Measurements from ENCODE around the gene PCDH9. TPM values are rescaled to one million over a fixed set of nuclear protein-coding genes. Genes with fewer than 3 reads are reported as not detected.

Gene PCDH9
- polyA plus RNA-seq, 3 donors, result 13.4 to 16.0 (median 15.1) TPM

DNA sequence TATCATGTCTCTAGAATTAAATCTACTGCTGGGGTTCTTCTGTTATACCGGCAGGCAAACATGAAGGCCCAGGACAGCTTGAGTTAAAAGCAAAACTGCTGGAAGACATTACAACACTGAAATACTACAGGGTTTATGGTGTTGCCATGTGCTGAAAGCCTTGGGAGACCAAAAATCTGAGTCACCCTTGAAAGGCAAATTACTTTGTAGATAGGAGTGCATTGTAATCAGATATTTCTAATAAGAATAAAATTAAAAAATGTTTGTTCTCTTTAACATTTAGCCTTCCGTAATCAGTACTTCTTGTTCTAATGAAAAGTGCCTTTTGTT lies 181.3 kb downstream of the PCDH9 start:
- DNase-seq (ENCODE audit: low read depth in 3 of 3, low spot score in 2 of 3), result no peak

DNA sequence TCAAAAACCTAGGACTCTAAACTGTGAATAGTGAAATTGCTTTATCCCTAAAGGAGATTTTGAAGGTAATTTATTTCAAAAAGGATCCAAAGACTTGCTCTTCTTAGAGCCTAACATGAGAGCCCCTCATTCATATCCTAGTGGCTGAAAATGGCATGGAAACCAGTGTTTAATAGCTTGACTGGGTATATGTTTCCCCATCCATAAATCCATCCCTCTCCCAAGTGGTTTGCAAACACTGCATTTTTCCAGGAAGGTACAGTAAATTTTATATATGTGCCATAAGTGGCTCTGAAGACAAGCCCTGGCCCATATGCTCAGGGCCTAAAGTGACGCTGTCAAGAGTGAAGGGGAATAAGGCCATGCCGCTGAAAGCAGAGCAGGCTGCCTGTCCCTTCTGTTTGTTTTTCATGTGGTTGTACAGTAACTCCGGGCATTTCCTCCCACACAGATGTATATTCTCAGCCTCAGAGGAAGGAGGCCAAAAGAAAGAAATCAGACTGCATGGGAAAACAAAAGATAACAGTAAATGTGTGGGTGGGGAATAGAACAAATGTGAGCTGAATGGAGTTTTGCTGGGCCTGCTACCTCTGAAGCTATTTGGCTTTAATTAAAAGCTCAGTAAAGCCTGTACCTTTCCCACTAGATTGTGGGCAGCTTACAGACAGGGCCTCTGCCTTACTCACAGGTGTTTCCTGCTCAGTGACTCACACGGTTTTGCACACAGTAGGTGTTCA lies 181.9 kb downstream of the PCDH9 start:
- DNase-seq (ENCODE audit: low read depth in 3 of 3, low spot score in 2 of 3), result peak; percentile 70 to 77 (median 72)

DNA sequence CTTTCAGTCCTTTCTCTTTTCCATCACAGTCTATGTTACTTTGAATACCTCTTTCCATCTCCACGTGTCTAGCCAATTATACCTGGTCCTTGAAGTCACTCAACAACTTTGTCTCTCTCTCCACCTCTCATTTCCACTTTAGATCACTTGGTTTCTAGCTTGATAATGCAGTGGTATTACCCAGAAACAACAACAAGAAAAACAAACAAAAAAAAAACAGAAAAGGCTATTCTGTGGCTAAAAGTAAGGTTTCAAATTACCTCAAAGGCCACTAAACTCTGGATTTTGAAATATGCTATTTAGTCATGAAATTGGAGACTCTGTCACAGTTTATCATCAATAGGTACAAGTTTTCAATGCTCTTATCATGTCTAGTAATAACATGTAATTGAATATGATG lies 184.8 kb downstream of the PCDH9 start:
- no peak for DNase-seq (ENCODE audit: low read depth in 3 of 3, low spot score in 2 of 3)

DNA sequence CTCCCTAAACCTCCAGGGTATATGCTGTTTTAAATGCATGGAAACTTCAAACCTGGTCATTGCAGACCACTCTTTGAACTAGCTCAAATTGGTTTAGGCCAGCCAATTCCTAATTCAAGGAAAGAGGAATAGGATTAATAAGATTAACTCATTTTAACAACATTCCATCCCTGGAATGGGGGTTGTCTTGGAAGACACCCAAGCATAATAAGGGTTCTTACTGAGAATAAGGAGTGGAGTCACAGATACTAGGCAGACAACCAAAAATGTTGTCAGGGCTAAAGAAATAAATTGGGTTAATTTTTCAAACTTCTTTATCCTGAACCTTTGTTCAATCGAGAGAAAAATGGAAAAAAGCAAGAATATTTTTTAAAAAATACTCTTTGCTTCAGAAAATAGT lies 186.2 kb downstream of the PCDH9 start:
- DNase-seq (ENCODE audit: low read depth in 3 of 3, low spot score in 2 of 3), result no peak

DNA sequence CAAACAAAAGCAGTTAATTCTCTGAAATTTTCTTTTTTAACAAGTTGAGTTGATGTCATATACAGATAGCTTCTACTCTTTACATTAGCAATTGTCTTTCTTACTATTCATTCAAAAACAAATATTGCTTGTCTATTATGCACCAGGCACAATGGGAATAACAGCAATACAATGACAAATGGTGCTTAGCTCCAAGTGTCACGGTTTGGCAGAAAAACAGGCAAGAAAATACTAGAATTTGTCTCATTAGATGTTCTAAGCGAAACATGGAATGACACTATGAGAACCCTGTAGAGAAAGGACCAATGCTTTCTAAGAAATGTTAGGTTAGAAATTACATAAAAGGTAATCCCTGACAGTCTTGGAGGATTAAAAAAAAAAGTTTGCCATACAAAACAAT lies 187.6 kb downstream of the PCDH9 start:
- no peak for DNase-seq (ENCODE audit: low read depth in 3 of 3, low spot score in 2 of 3)

DNA sequence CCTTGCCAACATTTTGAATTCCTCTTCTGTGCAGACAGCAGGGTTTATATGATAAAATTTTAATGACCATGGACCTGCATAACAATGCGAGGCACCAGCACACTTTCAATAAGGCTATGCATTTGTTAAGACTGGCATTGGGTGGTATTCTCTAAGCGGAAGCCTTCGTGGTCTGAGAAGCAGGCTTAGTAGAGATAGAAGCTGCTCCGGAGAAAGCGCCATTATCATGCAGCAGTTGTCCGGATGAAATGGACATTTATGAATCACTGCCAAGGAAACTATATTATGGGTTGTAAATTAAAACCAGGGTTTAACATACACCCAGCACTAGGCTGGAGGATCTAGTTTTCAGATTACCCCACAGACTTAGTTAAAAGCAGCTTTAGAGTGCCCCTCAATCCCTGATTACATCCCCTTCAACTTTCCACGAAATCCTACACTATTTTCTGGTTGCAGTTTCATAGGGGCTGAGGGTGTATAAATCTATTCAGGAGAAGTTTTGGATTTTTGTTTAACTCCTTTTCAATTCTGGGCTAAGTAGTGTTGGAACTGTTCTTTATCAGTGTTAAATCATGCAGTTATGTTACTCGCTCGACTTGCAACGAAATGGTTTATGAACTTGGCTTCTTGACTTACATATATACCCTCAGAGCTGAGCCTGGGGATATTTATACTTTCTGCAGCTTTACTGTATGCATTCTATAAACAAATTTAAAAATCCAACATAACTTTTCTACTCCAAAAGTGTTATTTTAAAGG lies 193.3 kb downstream of the PCDH9 start:
- no peak for DNase-seq (ENCODE audit: low read depth in 3 of 3, low spot score in 2 of 3)

DNA sequence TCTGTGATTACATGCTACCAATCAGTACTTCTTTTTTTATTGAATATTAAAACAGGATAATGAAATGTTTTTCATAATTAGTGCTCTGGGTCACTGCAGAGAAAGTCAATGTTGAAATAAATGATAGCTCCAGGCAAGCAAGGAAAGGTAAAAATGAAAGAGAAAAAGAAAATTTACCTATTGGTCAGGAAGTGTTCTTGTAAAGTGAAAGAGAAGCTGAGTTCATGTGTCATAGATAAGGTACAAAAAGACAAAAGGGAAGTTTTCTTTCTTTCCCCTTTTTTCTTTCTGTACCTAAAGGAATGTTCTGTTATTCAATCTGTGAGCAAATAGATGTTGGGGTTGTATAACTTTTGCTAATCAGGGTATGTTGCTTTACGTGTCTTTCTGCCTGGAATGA lies 197.0 kb downstream of the PCDH9 start:
- DNase-seq (ENCODE audit: low read depth in 3 of 3, low spot score in 2 of 3), result no peak

DNA sequence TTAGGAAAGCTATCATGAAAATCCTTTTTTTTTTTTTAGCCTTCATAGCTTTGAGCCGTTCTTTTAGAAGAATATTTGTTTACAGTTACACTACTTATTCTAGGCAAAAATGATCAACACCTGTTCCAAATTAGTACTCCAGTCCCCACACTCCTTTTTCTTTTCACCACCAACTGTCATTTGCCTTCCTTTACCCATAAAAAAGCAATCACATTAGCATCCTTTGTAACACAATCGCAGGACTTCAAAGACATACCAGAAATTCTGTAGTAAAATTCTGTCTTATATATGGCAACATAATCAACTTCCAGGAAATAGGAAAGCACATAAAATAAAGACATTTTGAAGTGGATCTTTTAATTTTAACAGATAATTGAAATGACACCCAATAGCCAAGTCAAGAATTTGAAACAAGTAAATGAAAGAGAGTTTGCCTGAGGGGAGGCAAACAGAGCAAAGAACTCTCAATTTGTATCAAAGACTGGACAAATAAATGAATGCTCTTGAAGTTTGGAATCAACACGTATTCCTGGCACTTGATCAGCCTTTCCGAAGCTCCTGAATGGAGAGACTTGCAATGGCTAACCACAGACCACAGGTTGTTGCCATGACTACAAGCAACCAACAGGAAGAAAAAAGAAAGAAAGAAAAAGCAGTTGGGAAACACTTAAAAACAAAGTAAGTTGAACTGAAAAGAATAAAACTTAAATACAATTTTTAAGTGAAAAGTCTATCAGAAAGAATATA lies 206.8 kb downstream of the PCDH9 start:
- DNase-seq (ENCODE audit: low read depth in 3 of 3, low spot score in 2 of 3), result no peak

DNA sequence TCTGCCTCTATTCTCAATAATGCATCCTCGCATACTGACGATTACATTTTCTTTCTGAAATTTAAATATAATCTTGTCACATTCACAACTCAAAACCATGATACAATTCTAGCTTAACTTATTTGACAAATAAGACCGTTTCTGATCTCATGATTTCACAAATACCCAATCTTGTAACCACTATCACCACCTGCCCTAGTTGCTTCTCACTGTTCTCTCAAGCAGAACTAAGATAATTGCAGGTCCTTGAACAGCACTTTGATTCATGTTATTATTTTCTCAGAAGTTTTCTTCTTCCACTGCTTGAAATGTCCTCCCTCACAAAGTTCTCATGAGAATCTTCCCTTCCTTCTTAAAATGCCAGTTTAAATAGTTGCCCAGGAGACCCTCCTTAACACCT lies 211.4 kb downstream of the PCDH9 start:
- DNase-seq (ENCODE audit: low read depth in 3 of 3, low spot score in 2 of 3), result no peak

DNA sequence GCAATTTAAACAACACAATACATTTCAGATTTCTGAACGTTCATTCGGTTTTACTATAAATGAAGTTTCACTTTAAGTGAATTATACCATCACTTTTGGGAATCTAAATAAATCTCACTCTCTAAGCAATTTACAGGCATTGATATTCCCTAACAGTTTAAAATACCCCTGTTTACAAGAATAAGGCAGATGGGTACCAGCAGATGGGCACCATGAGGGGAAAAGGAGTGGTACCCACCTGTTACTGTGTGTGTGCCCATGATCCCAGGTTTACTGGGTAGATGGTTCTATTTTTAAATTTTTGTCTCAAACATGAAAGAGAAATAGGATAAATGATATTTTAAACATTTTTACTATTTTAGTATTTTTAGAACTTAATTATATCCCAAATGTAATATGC lies 212.9 kb downstream of the PCDH9 start:
- no peak for DNase-seq (ENCODE audit: low read depth in 3 of 3, low spot score in 2 of 3)

DNA sequence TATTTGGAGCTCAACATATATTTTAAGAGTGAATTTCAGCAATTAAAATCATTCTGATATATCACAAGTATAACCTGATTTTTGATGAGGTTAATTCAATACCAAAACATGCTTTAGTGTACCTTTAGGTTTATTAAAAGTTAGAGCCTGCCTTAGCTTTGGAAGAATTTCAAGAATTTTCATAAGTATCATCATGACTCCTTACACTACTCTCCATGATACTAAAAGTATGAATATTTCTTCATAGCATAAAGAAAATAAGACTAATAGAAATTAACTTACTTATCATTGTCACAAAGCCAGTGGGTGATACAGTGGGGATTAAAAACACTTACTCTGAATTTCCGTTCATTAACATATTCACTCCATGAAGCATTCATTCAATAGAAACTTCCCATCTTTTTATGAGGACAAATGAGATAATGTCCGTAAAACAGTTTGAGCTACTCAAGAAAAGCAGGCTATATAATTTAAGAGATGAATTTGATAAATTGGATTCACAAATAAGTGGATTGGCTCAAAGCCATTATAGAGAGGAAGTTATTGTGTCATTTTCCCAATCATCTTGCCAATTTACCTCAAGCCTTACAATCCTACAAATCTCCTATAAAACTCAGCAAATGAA lies 214.0 kb downstream of the PCDH9 start:
- DNase-seq (ENCODE audit: low read depth in 3 of 3, low spot score in 2 of 3), result no peak

DNA sequence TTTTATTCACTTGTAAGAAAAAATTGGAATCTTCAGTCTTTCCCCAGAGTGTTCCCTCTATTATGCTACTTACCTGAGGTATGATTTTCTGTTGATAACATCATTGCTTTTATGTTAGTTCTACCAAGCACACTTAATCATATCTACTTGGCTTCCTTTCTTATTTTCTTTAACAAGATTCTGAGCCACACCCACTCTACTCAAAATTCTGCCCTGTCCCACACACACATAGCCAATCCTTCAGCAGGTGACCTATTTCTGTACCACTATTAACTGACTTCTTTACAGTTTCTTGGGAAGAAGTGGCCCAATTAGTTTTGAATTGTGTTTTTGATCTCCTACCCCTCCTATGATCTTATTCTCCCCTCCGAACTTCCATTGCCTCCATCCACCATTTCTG lies 215.7 kb downstream of the PCDH9 start:
- no peak for DNase-seq (ENCODE audit: low read depth in 3 of 3, low spot score in 2 of 3)

DNA sequence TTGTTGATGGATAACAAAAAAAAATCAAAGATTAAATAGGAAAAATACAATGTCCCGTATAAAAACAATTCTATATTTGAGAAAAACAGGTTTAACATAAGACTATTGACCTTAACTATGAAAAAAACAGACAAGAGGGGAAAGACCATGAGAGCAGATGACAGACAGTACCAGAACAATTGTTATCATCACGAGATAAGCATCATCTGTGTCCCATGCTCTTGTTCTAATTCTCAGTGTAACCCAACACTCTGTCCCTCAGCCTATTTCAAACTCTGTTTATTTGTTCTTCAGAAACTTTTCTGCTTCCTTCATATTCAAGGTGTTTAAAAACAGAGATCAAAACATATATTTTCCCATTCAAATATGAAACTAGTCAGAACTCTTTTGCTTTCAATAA lies 216.4 kb downstream of the PCDH9 start:
- DNase-seq (ENCODE audit: low read depth in 3 of 3, low spot score in 2 of 3), result no peak

DNA sequence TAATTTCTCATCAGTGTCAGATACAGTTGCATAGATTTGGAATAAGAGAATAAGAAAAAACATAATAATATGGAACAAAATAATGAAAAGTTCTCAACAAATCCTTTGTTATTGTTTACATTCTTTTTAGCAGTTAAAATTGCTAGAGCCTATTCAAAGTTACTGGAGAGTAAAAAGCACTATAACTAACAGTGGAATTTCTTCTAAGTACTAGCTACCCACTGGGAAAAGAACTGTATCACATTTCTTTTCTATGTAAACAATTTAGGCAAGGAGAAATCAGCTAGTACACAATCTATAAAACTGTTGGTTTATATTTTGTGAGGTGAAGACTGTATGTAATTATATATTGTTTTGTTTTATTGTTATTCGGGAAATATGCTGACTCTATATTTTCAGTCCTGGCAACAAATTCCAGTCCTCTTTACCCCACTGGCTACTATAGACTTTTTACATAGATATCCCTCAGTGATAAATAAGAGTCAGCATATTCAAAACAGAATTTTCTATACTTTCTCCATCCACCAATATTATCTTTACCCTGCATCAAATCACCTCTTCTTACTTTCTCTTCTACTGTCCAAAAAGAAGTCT lies 222.0 kb downstream of the PCDH9 start:
- DNase-seq (ENCODE audit: low read depth in 3 of 3, low spot score in 2 of 3), result no peak

DNA sequence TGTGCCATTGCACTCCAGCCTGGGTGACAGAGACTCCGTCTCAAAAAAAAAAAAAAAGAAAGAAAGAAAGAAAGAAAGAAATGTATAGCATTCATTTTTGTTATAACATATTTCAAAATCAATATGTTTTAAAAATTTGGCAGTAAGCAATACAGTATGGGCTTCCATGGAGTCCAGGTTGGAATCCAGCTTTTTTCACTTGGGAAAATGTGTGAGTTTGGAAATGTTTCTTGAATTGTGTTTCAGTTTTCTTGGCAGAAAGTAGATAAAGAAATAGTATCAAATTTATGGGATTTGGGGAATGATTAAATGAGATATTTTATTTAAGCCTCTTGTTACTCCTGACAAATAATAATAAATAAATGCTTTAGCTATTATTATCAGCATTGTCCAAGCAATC lies 225.6 kb downstream of the PCDH9 start:
- no peak for DNase-seq (ENCODE audit: low read depth in 3 of 3, low spot score in 2 of 3)

DNA sequence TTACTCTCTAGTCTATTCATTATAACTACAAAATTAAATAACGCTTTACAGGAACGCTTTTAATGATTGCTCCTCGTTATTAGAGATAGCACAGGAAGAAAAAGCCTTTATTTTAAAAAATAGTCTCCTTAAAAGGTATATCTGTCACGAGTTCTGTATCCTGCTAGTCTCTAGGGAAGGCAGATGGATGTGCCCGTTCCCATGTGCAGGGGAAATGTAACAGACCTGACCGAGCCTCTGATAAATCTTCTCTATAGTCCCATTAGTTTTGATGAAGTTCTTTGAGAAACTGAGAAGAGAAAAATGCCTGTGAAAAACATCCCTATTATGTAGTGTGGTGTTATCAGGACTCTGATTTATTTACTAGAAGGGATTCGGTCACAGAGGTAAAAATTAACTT lies 226.4 kb downstream of the PCDH9 start:
- DNase-seq (ENCODE audit: low read depth in 3 of 3, low spot score in 2 of 3), result no peak

DNA sequence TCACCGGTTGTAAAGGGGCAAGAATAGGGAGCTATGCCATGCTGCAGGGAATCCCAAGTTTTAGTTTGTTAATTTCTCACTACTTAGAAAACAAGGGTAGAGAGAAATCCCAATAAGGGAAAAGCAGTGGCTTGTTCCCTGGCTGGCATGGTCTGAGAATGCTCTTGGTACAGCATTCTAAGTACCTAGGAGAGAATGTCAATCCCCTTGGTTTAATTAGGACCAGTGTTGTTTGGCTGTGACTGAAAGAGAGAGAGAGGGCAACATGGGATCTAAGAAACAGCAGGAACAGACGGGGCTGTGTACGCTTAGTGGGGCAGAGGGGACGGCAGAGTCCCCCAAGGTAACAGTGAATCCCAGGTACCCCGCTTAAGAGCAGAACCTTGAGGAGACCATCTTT lies 228.8 kb downstream of the PCDH9 start:
- DNase-seq (ENCODE audit: low read depth in 3 of 3, low spot score in 2 of 3), result no peak

DNA sequence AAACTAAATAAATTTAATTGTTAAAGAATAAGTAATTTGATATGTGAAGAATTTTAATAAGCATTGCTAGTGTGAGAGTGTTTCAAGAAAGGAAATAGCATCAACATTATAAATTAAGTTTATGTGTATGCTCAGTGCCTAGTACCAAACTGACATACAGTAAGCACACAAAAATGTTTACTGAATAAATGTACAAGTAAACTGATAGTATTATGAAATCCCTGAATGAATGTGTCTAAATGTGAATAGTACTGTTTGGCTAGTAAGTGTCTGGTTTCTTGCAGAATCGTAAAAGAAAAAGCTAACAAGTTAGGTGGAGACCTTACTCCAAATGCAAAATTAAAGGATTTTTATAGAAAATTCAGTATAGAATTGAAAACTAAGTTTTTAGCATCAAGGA lies 233.6 kb downstream of the PCDH9 start:
- no peak for DNase-seq (ENCODE audit: low read depth in 3 of 3, low spot score in 2 of 3)

DNA sequence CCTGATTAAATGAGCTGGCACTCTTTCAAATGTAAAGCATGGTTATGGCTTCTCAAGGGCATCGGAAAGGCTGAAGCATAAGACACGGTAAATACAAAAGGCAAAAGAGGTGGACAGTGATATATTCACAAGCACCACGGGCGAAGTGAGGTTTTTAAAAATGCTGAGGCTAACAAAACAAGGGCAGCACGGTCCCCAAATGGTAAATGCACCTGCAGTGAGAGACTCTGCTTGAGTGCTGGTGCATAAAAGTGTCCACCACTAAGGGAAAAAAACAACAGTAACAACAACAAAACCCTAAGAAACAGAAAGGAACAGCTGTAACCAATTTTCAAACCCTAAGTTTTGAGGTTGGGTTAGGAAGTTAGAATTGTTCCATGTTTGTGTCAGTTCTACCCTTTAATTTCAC lies 234.9 kb downstream of the PCDH9 start:
- DNase-seq (ENCODE audit: low read depth in 3 of 3, low spot score in 2 of 3), result no peak

DNA sequence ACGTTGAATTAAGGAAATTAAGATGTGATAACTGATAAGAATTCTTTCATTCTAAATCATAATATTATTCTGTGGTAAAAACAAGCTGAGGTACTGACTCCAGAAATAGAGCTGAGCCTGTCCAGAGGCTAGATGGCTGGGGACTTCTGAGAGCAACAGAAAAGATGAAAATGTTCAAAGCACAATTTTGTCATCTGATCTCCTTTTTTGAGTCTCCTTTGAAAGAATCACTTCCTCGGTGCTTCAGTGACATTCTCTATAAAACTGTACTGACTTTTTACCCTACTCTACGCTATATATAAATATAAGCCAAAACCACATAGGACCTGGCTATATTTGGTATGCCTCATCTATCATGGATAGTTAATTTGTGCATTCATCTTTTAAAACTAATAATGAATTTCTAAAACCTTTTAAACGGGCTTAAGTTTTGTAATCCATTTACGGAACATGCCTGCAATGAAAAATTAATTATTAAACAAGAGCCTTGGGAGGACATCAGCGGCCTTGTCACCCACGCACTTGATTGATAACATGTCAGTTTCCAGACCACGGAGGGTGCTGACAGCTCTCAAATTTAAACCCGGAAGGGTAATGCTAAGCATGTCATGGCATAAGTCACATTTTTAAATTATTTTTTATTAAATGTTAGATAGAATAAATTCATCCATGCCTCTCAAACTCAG lies 235.5 kb downstream of the PCDH9 start:
- no peak for DNase-seq (ENCODE audit: low read depth in 3 of 3, low spot score in 2 of 3)
